Measurements from ENCODE around the gene HTR1B. TPM values are rescaled to one million over a fixed set of nuclear protein-coding genes. Genes with fewer than 3 reads are reported as not detected.

HTR1B gene
- total and polyA plus RNA-seq, 2 donors (not counting 3 experiments of a cell fraction or from before 2014, with no cell fraction given): 57.5 to 68.7 TPM

- intact Hi-C loops (cut with micrococcal nuclease): loop anchor here (1.0 to 10.0 kb wide), 4 partner anchors 769 to 1999 kb away; no protein-coding TSS in a partner anchor
- H3K4me1 ChIP-seq (ENCODE audit: control insufficient read depth, extremely low read depth, insufficient read depth, low read length): peaks cover 32% of the 10 kb centered on the region
- peak overlapping the region; percentile 97 for H3K4me2 ChIP-seq (ENCODE audit: insufficient read depth, low read length)
- FAIRE-seq (peak; percentile 72), DNase-seq (ENCODE audit: low read depth, low spot score) (peak; percentile 77)
- H2AFZ ChIP-seq (ENCODE audit: low read depth, low read length): peak overlapping the region; percentile 95
- no peaks in the 10 kb centered on the region for H3K9me1 ChIP-seq (replicated peaks; ENCODE audit: control insufficient read depth, extremely low read depth, insufficient read depth, low read length)
- H3K9me3 ChIP-seq (replicated peaks; ENCODE audit: control insufficient read depth, insufficient read depth, low read length): no peaks in the 10 kb centered on the region
- H3K36me3 ChIP-seq (ENCODE audit: control insufficient read depth in 2 of 2, extremely low read depth in 1 of 2, insufficient read depth in 2 of 2, low read length in 2 of 2): no peaks in the 10 kb centered on the region
- peak overlapping the region; percentile 69 for H3K9ac ChIP-seq (replicated peaks; ENCODE audit: extremely low read depth, insufficient read depth, low read length)
- H3K27ac ChIP-seq (ENCODE audit: insufficient read depth, low read depth, low read length): peak overlapping the region; percentile 38
- CTCF ChIA-PET: interaction anchor here (1.0 to 9.4 kb wide), 16 partner anchors 9 to 1573 kb away, joined by 3 to 105 read pairs (median 8); no protein-coding TSS in a partner anchor
- TF ChIP-seq MYC (IDR thresholded peaks at IDR 0.05; ENCODE audit: low read depth, low read length) (no peak), CTCF (IDR thresholded peaks at IDR 0.05; ENCODE audit: extremely low read depth in 1 of 2, insufficient read depth in 1 of 2, low read depth in 1 of 2, low read length in 2 of 2) (peak; percentile 70 to 77), EZH2 (IDR thresholded peaks at IDR 0.05; ENCODE audit: borderline replicate concordance, low read depth, low read length, severe bottlenecking) (no peak), POLR2AphosphoS5 (IDR thresholded peaks at IDR 0.05; ENCODE audit: insufficient read depth, low read depth, low read length) (peak; percentile 62), JUN (IDR thresholded peaks at IDR 0.05; ENCODE audit: borderline replicate concordance, insufficient read depth, insufficient read length, low read depth) (no peak), GATA2 (IDR thresholded peaks at IDR 0.05; ENCODE audit: insufficient read depth, insufficient read length, low read depth, low read length) (no peak)
- TF ChIP-seq, protein P1, sequence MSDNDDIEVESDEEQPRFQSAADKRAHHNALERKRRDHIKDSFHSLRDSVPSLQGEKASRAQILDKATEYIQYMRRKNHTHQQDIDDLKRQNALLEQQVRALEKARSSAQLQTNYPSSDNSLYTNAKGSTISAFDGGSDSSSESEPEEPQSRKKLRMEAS (IDR thresholded peaks at IDR 0.05; ENCODE audit: insufficient read depth, insufficient read length): no peak
- BruUV-seq (replicated peaks): no TSS peak
- H3K79me2 ChIP-seq (ENCODE audit: control insufficient read depth, insufficient read depth, low read length): peaks cover 51% of the 10 kb centered on the region
- H3K27me3 ChIP-seq (ENCODE audit: control insufficient read depth in 2 of 2, insufficient read depth in 2 of 2, low read length in 2 of 2): no peaks in the 10 kb centered on the region
- dilution Hi-C loops (cut with MboI; ENCODE audit: extremely low pct_ligation_motif_present, low sequenced_read_pairs): no loop called here
- peak overlapping the region; percentile 52 to 97 (median 81) for H3K4me3 ChIP-seq (replicated peaks in 1 of 3; ENCODE audit: insufficient read depth in 1 of 3, low read depth in 1 of 3, low read length in 3 of 3)
- no peaks in the 10 kb centered on the region for H4K20me1 ChIP-seq (replicated peaks; ENCODE audit: control insufficient read depth, extremely low read depth, insufficient read depth, low read length)
- POLR2A ChIA-PET: interaction anchor here (0.7 to 1.1 kb wide), 2 partner anchors 473 to 1140 kb away, joined by 3 read pairs; no protein-coding TSS in a partner anchor
These were observed 2.8 kb upstream of the HTR1B start for GRCh38 chr6:77466055-77466450.
